SH-SY5Y (cell line): Measurements from ENCODE around the gene TNNI3.

Experiments used
- GATA2 ChIP-seq: IDR thresholded peaks from 2 replicates; pipeline ENCODE4 v1.6.1; 2011; ENCODE audit warnings: mild to moderate bottlenecking, low read depth, low read length
- GATA3 ChIP-seq: IDR thresholded peaks from 2 replicates; pipeline ENCODE4 v1.6.1; 2011; ENCODE audit warnings: low read depth, mild to moderate bottlenecking, low read length, moderate library complexity

DNA sequence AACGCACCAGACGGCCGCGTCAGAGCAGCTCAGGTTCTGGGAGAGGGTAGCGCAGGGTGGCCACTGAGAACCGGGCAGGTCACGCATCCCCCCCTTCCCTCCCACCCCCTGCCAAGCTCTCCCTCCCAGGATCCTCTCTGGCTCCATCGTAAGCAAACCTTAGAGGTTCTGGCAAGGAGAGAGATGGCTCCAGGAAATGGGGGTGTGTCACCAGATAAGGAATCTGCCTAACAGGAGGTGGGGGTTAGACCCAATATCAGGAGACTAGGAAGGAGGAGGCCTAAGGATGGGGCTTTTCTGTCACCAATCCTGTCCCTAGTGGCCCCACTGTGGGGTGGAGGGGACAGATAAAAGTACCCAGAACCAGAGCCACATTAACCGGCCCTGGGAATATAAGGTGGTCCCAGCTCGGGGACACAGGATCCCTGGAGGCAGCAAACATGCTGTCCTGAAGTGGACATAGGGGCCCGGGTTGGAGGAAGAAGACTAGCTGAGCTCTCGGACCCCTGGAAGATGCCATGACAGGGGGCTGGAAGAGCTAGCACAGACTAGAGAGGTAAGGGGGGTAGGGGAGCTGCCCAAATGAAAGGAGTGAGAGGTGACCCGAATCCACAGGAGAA is 42.0 kb downstream of the TNNI3 start:
- TF ChIP-seq GATA2 (no peak), GATA3 (no peak)
